ENCODE results near the gene STON2. TPM values are rescaled to one million over a fixed set of nuclear protein-coding genes. Genes with fewer than 3 reads are reported as not detected.

STON2 gene
- total RNA-seq, 1 donor from 2014 or later: 47.4 TPM

DNA sequence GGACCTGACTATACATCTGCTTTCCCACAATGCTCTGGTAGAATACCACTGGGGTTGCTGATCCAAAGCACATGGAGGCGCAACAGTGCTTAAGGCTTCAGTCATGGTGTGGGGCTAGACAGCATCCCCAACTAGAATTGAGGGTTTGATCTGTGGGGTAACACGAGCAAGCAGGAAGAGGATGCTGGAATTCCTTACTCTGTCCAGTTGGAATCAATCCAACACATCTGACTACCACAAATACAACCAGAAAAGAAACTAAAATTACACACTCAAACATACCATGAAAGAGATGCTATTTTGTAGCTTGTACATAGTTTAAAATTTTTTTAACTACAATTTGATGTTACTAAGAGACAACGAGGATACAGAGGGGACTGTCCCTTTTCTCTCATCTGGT lies 138.9 kb downstream of the STON2 start:
- FAIRE-seq (peak; percentile 70), DNase-seq (ENCODE audit: low read depth) (no peak)
- TF ChIP-seq, protein P1, sequence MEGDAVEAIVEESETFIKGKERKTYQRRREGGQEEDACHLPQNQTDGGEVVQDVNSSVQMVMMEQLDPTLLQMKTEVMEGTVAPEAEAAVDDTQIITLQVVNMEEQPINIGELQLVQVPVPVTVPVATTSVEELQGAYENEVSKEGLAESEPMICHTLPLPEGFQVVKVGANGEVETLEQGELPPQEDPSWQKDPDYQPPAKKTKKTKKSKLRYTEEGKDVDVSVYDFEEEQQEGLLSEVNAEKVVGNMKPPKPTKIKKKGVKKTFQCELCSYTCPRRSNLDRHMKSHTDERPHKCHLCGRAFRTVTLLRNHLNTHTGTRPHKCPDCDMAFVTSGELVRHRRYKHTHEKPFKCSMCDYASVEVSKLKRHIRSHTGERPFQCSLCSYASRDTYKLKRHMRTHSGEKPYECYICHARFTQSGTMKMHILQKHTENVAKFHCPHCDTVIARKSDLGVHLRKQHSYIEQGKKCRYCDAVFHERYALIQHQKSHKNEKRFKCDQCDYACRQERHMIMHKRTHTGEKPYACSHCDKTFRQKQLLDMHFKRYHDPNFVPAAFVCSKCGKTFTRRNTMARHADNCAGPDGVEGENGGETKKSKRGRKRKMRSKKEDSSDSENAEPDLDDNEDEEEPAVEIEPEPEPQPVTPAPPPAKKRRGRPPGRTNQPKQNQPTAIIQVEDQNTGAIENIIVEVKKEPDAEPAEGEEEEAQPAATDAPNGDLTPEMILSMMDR (IDR thresholded peaks at IDR 0.05; ENCODE audit: insufficient read depth, low read length, severe bottlenecking): no peak
- Histone ChIP-seq H3K4me3 (ENCODE audit: low read depth, low read length) (no peak overlapping the region), H3K27me3 (ENCODE audit: control insufficient read depth, insufficient read depth, low read length) (no peaks in the 10 kb centered on the region), H3K36me3 (ENCODE audit: control insufficient read depth, insufficient read depth, low read length) (peaks cover 10% of the 10 kb centered on the region)

- no peak overlapping the region for H3K4me3 ChIP-seq (ENCODE audit: low read depth, low read length)
- no peaks in the 10 kb centered on the region for H3K27me3 ChIP-seq (ENCODE audit: control insufficient read depth, insufficient read depth, low read length)
- DNase-seq (ENCODE audit: low read depth) (no peak), FAIRE-seq (no peak)
- TF ChIP-seq, protein P1 (IDR thresholded peaks at IDR 0.05; ENCODE audit: insufficient read depth, low read length, severe bottlenecking): no peak
- peaks cover 10% of the 10 kb centered on the region for H3K36me3 ChIP-seq (ENCODE audit: control insufficient read depth, insufficient read depth, low read length)
These were observed 139.4 kb downstream of the STON2 start for GRCh38 chr14:81260732-81261131.

DNA sequence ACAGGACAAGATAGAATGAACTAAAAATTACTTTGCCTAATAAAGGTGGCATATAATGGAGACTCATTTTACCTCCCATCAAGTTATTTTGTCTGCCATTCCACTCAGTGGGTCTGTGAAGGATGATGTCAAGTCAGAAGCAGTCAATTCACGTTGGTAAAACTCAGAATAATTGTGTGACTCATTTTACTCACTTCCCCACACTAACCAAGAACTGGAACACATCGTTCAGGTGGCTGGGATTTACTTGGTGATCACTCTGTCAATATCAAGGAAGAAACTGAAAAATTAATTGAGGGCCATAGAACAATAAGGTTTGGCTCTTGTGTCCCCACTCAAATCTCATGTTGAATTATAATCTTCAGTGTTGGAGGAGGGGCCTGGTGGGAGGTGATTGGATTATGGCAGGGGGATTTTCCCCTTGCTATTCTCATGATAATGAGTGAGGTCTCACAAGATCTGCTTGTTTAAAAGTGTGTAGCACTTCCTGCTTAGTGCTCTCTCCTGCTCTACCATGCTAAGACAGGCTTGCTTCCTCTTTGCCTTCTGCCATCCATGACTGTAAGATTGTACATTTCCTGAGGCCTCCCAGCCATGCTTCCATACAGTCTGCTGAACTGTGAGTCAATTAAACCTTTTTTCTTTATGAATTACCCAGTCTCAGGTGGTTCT lies 143.7 kb downstream of the STON2 start:
- Histone ChIP-seq H3K27me3 (ENCODE audit: control insufficient read depth, insufficient read depth, low read length) (no peaks in the 10 kb centered on the region), H3K36me3 (ENCODE audit: control insufficient read depth, insufficient read depth, low read length) (peaks cover 6% of the 10 kb centered on the region), H3K4me3 (ENCODE audit: low read depth, low read length) (no peak overlapping the region)
- FAIRE-seq (no peak), DNase-seq (ENCODE audit: low read depth) (no peak)
- TF ChIP-seq, protein P1 (IDR thresholded peaks at IDR 0.05; ENCODE audit: insufficient read depth, low read length, severe bottlenecking): no peak

DNA sequence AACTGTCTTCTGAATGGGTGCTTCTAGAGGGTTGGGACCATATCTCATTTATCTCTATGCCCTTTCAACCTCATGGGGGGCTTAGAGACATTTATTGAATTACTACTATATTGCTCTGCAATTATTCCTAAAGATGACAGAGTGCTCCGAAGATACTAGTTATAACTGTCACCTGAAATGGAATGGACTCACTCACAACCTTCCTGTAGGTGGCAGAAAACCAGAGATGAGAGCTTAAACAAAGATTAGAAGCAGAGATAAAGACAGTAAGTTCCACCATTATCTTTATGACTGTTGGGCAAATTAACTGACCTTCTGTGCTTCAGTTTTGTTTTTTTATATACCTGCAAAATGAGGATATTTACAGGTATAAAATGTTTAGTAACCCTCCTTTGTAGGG lies 147.8 kb downstream of the STON2 start:
- FAIRE-seq: no peak
- Histone ChIP-seq H3K36me3 (ENCODE audit: control insufficient read depth, insufficient read depth, low read length) (no peaks in the 10 kb centered on the region), H3K27me3 (ENCODE audit: control insufficient read depth, insufficient read depth, low read length) (no peaks in the 10 kb centered on the region), H3K4me3 (ENCODE audit: low read depth, low read length) (no peak overlapping the region)
- TF ChIP-seq, protein P1 (IDR thresholded peaks at IDR 0.05; ENCODE audit: insufficient read depth, low read length, severe bottlenecking): no peak
- no peak for DNase-seq (ENCODE audit: low read depth)

DNA sequence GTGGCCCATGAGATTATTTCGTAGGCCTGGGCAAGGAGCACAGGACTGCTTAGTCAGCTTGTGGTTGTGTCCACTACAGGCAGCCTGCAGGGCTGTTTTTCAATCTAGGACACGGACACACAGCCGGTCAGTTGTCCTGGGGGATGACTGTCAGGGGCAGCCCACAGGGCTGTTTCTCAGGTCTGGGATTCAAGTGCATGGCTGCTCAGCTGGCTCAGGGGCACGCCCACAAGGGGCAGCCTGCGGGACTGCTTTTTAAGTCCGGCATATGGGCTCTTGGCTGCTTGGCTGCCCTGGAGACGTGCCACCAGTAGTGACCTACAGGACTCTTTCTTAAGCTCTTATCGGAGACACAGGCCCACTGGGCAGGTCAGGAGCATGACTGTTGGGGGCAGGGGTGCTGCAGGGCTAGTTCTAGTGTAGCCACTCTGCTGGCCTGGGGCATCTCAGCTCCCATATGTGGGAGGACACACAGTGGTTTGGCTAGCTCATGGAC lies 152.8 kb downstream of the STON2 start:
- no peak for DNase-seq (ENCODE audit: low read depth)
- FAIRE-seq: no peak
- no peaks in the 10 kb centered on the region for H3K27me3 ChIP-seq (ENCODE audit: control insufficient read depth, insufficient read depth, low read length)

More for the DNA sequence above, 152.8 kb downstream of the STON2 start:
- no peaks in the 10 kb centered on the region for H3K36me3 ChIP-seq (ENCODE audit: control insufficient read depth, insufficient read depth, low read length)
- TF ChIP-seq, protein P1 (IDR thresholded peaks at IDR 0.05; ENCODE audit: insufficient read depth, low read length, severe bottlenecking): no peak
- no peak overlapping the region for H3K4me3 ChIP-seq (ENCODE audit: low read depth, low read length)

All from bronchial epithelial cell (primary cell).